Stimulated activated CD8-positive, alpha-beta memory T cell treated with anti-CD3 and anti-CD28 coated beads, Interleukin-7, amount 100 ng/mL, for 4 hours (primary cell): ENCODE results near the gene NR1I3.

Experiments
- DNase-seq, 2 donors: peaks; one replicate each; pipeline ENCODE4 v3.0.0-alpha.2; 2020; ENCODE audit warnings: low read depth in 2 of 2

NR1I3 gene

DNA sequence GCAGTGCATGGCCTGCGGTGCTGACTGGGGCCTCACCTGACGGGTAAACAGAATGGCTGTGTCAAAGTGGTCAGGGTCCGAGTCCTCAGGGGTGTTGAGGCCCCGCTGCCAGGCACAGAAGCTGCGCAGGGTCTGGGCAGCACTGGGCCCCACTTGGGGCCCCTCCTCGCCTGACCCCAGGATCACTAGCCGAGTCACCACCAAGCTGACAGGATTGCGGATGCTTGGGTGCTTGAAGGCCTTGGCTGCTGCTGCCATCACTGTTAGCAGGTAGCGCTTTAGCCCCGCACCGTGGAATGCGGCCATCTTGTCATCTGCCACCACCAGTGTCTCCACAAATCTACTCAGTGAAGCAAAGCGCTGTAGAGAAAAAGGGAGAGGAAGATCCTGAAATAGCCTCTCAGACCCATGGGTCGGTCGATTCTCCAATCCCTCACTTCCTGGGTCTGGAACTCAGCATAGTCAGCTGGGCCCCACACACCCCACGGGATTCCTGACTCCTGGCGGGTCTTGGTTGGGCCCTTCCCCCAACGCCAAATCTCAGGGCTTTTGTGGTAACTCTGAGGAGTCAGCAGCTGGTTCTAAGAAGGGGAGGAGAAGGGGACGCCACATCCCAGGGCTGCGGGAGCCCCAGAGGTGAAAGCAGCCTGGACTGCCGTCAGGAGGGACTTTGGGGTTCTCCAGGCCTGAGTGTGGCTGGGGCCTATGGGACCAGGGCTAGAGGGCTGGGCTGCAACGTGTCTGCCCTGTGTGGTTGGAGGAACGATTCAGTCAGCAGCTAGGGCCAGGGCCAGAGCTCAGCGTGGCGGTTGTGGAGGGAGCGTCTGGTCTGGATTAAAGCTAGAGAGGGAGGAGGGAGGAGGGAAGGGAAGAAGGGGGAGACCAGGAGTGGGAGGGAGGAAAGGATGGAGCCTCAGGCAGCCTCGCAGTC lies 41.2 kb downstream of the NR1I3 start:
- no peak for DNase-seq

DNA sequence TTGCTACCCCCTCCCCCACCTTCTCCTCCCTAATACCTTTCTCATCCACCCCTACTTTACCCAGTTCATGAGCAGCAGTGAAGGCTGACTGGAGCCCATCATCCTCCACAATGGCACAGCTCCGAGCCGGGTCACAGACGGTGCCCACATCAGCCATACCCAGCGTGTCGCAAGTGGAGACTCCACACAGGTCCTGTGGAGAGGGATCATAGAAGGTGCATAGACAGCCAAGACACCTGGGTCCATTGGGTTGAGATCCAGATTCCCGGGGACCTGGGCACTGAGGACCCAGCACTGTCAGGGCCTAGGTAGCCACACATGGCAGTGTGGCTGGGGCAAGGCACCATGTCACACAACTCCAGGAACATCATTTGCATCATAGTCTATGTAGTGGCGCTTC lies 41.9 kb downstream of the NR1I3 start:
- DNase-seq = no peak

DNA sequence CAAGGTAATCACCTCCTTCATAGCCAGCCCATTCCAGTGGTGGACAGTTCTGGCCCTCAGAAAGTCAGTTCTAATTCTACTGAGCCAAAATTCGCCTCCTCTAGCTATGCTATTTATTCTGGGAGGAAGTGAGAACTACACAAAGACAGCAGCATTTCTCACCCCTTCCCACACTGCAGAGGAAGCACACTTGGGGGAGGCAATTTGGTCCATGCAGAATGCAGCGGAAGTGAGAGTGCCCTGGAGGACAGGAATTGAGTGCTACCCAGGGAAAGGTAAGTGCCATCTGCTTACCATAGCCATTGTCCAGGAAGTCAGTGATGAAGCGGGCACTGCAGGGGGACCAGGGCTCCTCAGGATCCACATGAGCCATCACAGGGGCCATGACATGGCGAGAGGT lies 42.8 kb downstream of the NR1I3 start:
- no peak for DNase-seq

GRCh38 chr1:161193561-161194235 lies 44.3 kb downstream of the NR1I3 start:
- DNase-seq = no peak

DNA sequence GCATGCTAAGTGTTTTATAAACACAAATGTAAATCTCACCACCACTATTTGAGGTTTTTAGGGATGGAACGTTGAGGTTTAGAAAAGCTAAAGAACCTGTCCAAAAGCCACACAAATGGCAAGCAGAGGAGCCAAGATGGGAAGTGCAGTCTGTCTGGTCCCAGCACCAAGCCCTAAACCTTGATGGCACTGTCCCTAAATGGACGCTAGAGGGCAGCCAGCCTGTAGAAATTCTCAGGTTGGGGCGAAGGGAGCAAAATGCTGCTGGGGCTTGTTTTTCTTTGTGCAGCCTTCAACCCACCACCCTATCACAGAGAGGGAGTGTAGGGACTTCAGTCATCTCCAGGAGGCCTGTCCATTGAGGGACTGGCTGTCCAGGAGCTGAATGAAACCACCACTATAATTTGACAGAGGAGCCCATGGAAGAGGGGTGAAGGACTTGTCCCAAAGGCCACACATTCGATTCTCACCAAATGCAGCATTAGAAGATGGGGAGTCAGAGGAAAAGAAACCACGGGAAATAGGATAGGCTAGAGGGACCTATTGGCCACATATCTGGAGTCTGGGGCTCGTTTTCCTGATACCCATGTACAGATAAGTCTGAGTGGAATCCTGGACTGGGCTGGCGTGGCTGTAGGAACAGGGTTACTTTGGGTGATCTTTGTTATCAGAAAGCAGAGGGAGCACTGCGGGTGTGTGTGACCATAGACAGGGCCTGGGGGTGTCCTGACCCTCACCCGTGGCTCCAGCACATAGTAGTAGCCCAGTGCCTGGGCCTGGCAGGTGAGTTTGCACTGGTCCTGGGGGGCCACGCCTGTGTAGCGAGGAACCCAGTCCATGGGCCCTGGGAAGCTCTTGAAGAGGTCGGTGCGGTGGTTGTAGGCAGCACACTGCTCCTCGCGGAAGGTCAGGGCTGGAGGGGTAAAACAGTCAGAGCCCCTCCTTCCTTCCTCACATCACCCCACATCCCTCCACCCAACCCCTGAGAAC lies 45.2 kb downstream of the NR1I3 start:
- DNase-seq = peak in 1 of 2 donors; percentile 42

DNA sequence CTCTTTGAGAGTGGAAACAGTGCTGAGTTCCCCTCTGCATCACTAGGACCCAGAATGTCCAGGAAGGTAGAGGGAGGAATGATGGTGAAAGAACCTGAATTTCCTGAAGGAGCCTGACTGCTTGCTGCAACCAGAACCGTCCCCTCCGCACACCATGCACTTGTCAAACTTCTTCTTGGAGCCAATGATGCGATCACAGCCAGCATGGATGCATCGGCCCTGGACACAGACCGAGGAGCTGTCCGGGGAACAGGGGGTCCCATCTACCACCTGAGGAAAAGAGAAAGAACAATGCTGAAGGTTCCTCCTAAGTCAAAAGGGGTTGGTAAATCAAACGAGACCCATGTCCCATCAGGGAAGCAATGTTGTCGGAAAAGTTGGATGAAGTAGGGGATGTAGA lies 46.0 kb downstream of the NR1I3 start:
- no peak for DNase-seq

GRCh38 chr1:161190962-161191521 lies 47.0 kb downstream of the NR1I3 start:
- DNase-seq = no peak

GRCh38 chr1:161189036-161189435 lies 49.0 kb downstream of the NR1I3 start:
- DNase-seq = no peak

GRCh38 chr1:161188381-161188780 lies 49.6 kb downstream of the NR1I3 start:
- no peak for DNase-seq

- DNase-seq = no peak
These were observed 50.7 kb downstream of the NR1I3 start for GRCh38 chr1:161187311-161187710.

DNA sequence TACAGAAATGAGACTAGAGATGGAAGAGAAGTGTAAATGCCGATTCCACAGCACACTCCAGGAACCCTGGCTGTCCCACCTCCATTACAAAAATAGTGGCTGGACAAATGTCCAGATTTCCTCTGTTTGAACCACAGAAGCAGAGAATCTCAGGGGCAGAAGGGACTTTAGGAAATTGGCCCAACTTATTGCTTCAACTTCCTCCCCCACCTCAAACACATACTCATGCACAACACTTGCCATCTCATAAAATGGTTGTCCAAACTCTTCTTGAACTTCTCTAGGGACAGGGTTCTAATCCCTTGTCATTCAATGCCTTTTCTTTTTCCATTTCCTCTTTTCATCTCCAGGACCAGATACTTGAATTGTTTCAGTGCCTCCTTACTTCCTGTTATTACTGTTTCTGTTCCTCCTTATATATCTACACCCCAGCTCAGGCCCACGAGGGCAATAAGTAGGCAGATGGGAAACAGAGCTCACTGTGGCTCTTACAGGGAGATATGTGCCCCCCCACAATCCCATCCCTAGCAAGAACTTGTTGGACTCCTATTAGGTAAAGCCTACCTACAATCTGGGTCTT lies 52.2 kb downstream of the NR1I3 start:
- DNase-seq = no peak

DNA sequence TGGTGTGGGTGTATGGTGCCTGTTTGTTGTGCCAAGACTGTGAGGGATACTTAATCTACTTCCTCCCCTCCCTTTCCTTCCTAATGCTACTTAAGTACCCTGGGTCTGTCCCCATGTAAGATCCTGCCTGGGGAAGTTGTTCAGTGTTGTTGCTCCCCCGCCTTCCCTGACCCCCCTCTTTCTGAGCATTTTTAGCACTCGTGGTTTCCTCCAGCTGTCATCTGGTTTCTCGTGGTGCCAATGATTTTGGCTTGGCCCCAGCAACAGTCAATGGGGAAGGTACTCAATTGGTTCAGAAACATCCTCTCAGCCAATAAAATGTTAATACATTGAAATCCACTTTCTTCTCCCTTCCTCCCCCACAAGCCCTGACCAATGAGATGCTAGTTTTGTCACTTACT lies 52.7 kb downstream of the NR1I3 start:
- DNase-seq = peak; percentile 55 to 64

- peak; percentile 48 to 56 for DNase-seq
These were observed 55.8 kb downstream of the NR1I3 start for GRCh38 chr1:161182214-161182613.

DNA sequence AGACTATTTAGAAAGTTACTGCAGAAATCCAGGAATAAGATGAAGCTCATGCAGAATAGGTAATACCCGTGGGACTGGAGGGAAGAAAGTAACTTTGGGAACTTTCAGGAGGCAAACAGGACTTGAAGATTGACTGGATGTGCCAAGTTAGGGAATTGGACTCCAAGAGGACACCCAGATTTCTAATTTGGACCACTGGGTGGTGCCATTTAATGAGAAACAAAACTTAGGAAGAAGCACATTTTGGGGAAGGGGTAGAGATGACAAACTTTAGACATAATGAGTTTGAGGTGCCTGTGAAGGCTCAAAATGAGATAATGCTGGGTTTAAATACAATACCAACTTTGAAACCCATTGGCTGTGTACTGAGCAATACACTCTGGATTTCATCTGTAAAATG lies 57.4 kb downstream of the NR1I3 start:
- no peak for DNase-seq

GRCh38 chr1:161179698-161180097 lies 58.3 kb downstream of the NR1I3 start:
- no peak for DNase-seq
